ENCODE data around the gene PRKCE. TPM values are rescaled to one million over a fixed set of nuclear protein-coding genes. Genes with fewer than 3 reads are reported as not detected.

The PRKCE gene
- total and polyA plus RNA-seq, 2 donors (not counting 1 experiment from before 2014, with no cell fraction given): 23.6 to 271 TPM

DNA sequence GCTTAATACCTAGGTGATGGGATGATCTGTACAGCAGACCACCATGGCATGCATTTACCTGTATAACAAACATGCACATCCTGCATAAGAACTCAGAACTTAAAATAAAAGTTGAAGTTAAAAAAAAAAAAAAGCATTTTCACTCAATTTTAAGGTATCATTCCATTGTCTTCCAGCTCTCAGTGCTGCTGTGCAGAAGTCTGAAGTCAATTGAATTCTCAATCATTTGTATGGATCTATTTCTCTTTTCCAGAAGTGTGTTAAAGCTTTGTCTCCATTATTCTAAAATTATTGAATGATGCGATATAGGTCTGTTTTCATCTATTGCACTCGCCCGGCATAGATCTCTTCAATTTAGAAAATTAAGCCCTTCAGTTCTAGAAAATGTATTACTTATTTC is 443.2 kb downstream of the PRKCE start:
- Mint-ChIP-seq H3K27ac (no peak overlapping the region), H3K27me3 (no peaks in the 10 kb centered on the region), H3K4me3 (no peak overlapping the region), H3K9me3 (ENCODE audit: insufficient read depth) (no peaks in the 10 kb centered on the region), H3K4me1 (no peaks in the 10 kb centered on the region)
- CTCF ChIA-PET: no interaction called here
- Histone ChIP-seq H4K20me1 (ENCODE audit: control insufficient read depth, insufficient read depth, low read length, poor library complexity, severe bottlenecking) (peaks cover 1% of the 10 kb centered on the region), H3K27ac (ENCODE audit: low read length in 2 of 2) (no peak overlapping the region), H3K4me1 (ENCODE audit: control insufficient read depth in 2 of 2, insufficient read depth in 2 of 2, low read length in 2 of 2) (no peaks in the 10 kb centered on the region), H3K36me3 (replicated peaks in 1 of 2; ENCODE audit: control extremely low read depth in 1 of 2, control insufficient read depth in 1 of 2, extremely low read depth in 1 of 2, insufficient read depth in 2 of 2, low read length in 1 of 2) (peaks cover 8 to 27% of the 10 kb centered on the region in 2 experiments), H3K9me3 (ENCODE audit: control extremely low read depth in 1 of 3, control insufficient read depth in 2 of 3, insufficient read depth in 1 of 3, low read length in 2 of 3) (no peaks in the 10 kb centered on the region), H3K79me2 (ENCODE audit: control insufficient read depth, insufficient read depth, low read length) (no peaks in the 10 kb centered on the region), H3K27me3 (replicated peaks in 1 of 4; ENCODE audit: control extremely low read depth in 1 of 4, control insufficient read depth in 3 of 4, insufficient read depth in 4 of 4, low read length in 3 of 4) (no peaks in the 10 kb centered on the region), H3K4me3 (ENCODE audit: control extremely low read depth in 1 of 5, extremely low read depth in 1 of 5, insufficient read depth in 1 of 5, low read depth in 2 of 5, low read length in 4 of 5) (no peak overlapping the region), H3K4me2 (replicated peaks; ENCODE audit: low read depth, low read length, poor library complexity, severe bottlenecking) (no peak overlapping the region), H3K9ac (ENCODE audit: low read length) (no peak overlapping the region), H2AFZ (ENCODE audit: insufficient read depth, low read depth, low read length, poor library complexity, severe bottlenecking) (no peak overlapping the region)
- intact Hi-C loops (cut with micrococcal nuclease): no loop called here
- POLR2A ChIA-PET: no interaction called here
- WGBS (ENCODE audit: insufficient coverage): no CpG with 5 or more reads among the region's 3 CpGs
- DNase-seq (no peak), ATAC-seq (ENCODE audit: low read depth) (no peak)
- TF ChIP-seq, protein P1, sequence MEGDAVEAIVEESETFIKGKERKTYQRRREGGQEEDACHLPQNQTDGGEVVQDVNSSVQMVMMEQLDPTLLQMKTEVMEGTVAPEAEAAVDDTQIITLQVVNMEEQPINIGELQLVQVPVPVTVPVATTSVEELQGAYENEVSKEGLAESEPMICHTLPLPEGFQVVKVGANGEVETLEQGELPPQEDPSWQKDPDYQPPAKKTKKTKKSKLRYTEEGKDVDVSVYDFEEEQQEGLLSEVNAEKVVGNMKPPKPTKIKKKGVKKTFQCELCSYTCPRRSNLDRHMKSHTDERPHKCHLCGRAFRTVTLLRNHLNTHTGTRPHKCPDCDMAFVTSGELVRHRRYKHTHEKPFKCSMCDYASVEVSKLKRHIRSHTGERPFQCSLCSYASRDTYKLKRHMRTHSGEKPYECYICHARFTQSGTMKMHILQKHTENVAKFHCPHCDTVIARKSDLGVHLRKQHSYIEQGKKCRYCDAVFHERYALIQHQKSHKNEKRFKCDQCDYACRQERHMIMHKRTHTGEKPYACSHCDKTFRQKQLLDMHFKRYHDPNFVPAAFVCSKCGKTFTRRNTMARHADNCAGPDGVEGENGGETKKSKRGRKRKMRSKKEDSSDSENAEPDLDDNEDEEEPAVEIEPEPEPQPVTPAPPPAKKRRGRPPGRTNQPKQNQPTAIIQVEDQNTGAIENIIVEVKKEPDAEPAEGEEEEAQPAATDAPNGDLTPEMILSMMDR (IDR thresholded peaks at IDR 0.05): no peak

DNA sequence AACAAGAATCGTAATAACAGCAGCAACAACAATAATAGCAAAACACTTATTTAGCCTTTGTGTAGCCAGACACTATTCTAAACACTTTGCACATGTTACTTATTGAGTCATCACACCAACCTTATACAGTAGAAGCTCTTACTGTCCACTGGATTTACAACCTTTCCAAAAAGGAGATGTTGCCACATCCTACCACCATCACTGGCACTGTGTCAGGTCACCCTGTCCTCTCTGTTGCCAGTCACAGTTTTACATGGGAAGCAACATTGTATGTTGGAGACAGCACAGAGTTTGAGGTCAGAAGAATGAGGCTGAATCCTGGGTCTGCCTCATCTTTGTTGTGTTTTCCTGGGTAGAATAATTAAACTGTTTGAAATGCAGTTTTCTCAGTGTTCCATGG is 444.4 kb downstream of the PRKCE start:
- Histone ChIP-seq H3K4me1 (ENCODE audit: control insufficient read depth in 2 of 2, insufficient read depth in 2 of 2, low read length in 2 of 2) (no peaks in the 10 kb centered on the region), H3K79me2 (ENCODE audit: control insufficient read depth, insufficient read depth, low read length) (no peaks in the 10 kb centered on the region), H3K9ac (ENCODE audit: low read length) (no peak overlapping the region), H3K27me3 (replicated peaks in 1 of 4; ENCODE audit: control extremely low read depth in 1 of 4, control insufficient read depth in 3 of 4, insufficient read depth in 4 of 4, low read length in 3 of 4) (no peaks in the 10 kb centered on the region), H3K9me3 (ENCODE audit: control extremely low read depth in 1 of 3, control insufficient read depth in 2 of 3, insufficient read depth in 1 of 3, low read length in 2 of 3) (no peaks in the 10 kb centered on the region), H3K36me3 (replicated peaks in 1 of 2; ENCODE audit: control extremely low read depth in 1 of 2, control insufficient read depth in 1 of 2, extremely low read depth in 1 of 2, insufficient read depth in 2 of 2, low read length in 1 of 2) (peaks cover 12 to 26% of the 10 kb centered on the region in 2 experiments), H2AFZ (ENCODE audit: insufficient read depth, low read depth, low read length, poor library complexity, severe bottlenecking) (no peak overlapping the region), H4K20me1 (ENCODE audit: control insufficient read depth, insufficient read depth, low read length, poor library complexity, severe bottlenecking) (no peaks in the 10 kb centered on the region), H3K4me3 (ENCODE audit: control extremely low read depth in 1 of 5, extremely low read depth in 1 of 5, insufficient read depth in 1 of 5, low read depth in 2 of 5, low read length in 4 of 5) (no peak overlapping the region), H3K27ac (ENCODE audit: low read length in 2 of 2) (no peak overlapping the region), H3K4me2 (replicated peaks; ENCODE audit: low read depth, low read length, poor library complexity, severe bottlenecking) (no peak overlapping the region)
- Mint-ChIP-seq H3K27ac (no peak overlapping the region), H3K4me3 (no peak overlapping the region), H3K9me3 (ENCODE audit: insufficient read depth) (no peaks in the 10 kb centered on the region), H3K4me1 (no peaks in the 10 kb centered on the region), H3K27me3 (no peaks in the 10 kb centered on the region)
- CTCF ChIA-PET: no interaction called here
- ATAC-seq (ENCODE audit: low read depth): no peak
- no CpG with 5 or more reads among the region's 1 CpG for WGBS (ENCODE audit: insufficient coverage)
- no peak for DNase-seq
- intact Hi-C loops (cut with micrococcal nuclease): no loop called here
- TF ChIP-seq, protein P1 (IDR thresholded peaks at IDR 0.05): no peak
- no peak for TF ChIP-seq EZH2 (IDR thresholded peaks at IDR 0.05; ENCODE audit: borderline replicate concordance, insufficient read depth, low read depth, low read length, poor library complexity, severe bottlenecking)
- POLR2A ChIA-PET: no interaction called here
